ENCODE results near the gene NRXN2. TPM values are rescaled to one million over a fixed set of nuclear protein-coding genes. Genes with fewer than 3 reads are reported as not detected.

The NRXN2 gene
- total RNA-seq = 0.05 and 0.09 TPM in 2 replicates

- intact Hi-C loops (cut with micrococcal nuclease) = loop anchor here (1.0 kb wide), 1 partner anchor 35 kb away; no protein-coding TSS in a partner anchor
These were observed at the start of gene NRXN2 for GRCh38 chr11:64723117-64723906. TSS of gene NRXN2 (minus strand) at chr11:64723197. CDS start at chr11:64713699, 9,498 bp downstream.

GRCh38 chr11:64772303-64773018, 49.5 kb upstream of the NRXN2 start:
- intact Hi-C loops (cut with micrococcal nuclease) = loop anchor here (10.0 kb wide), 1 partner anchor 242 kb away; the partner anchor contains the start of gene ARL2

DNA sequence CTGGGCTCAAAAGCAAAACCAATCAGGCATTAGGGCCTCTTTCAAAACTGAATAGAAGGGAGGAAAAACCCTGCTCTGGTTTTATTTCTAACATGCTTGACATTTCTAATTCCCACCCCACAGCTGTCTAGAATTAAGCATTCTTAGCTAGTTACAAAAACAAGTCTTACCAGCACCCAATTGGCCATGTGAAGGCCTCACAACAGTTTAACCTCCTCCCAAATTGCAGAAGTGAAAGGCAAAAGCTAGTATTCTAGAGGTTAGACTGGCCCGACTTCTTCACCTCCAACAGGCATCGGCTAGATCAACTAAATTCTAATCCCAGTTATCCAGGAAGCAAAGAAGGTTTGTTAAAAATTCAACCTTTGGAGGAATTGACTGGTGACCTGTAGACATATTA, 48.9 kb upstream of the NRXN2 start:
- intact Hi-C loops (cut with micrococcal nuclease) = loop anchor here (10.0 kb wide), 1 partner anchor 243 kb away; the partner anchor contains the start of gene ARL2

DNA sequence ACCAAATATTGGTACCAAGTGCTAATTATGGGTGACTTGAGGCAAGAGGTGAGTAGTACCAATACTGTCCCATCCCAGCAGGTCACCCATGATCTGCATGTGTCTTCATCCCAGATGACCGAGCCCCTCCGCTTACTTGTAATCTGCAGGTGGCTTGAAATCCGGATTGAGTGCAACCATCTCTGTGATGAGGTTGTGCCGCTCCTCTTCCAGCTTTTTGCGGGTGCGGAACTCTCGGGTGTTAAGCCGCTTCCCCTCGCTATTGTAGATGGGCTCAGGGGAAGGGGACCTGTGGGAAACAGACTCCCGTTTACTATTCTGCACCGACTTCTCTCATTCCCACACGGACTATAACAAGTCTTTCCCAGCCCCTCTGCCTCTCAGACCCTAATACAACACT, 47.1 kb upstream of the NRXN2 start:
- intact Hi-C loops (cut with micrococcal nuclease) = loop anchor here (10.0 kb wide), 1 partner anchor 245 kb away; the partner anchor contains the start of gene ARL2

- intact Hi-C loops (cut with micrococcal nuclease) = no loop called here
These were observed 46.3 kb upstream of the NRXN2 start for GRCh38 chr11:64769283-64769682.

DNA sequence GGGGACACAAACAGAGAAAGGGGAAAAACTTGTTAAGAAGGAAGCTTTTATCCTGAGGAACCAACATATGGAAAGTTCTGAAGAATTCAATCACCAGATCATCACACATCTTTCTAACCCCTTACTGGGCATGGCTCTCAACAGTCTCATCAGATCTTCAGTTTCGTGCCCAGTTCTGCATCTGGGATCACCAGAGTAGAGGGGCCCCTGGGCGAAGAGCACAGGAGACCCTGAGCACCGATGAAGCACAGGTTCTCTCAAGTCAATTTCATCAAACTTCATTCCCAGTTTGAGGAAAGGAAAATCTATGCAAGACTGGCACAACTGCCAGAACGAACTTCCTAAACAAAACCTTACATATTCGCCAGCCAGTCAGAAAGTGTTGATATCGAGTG, 45.3 kb upstream of the NRXN2 start:
- intact Hi-C loops (cut with micrococcal nuclease) = no loop called here

GRCh38 chr11:64767344-64768299, 44.6 kb upstream of the NRXN2 start:
- intact Hi-C loops (cut with micrococcal nuclease) = loop anchor here (1.0 kb wide), 1 partner anchor 24 kb away; no protein-coding TSS in a partner anchor

DNA sequence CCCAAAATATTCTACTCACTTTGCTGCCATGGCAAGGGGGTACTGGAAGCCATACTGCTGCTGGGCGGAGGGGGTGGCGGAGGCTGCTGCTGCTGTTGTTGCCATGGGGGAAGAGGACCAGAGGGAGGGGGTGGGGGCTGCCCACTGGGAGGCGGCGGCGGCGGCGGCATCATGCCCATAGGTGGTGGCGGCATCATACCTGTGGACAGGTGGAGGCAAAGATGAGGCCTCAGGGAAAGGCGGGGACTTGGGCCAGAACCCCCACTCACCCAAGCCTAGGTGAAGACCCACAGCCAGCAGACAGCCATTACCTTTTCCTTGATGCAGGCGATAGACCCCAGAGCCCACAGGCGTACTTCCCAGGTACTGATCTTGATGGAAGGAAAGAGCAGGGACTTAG, 43.9 kb upstream of the NRXN2 start:
- intact Hi-C loops (cut with micrococcal nuclease) = loop anchor here (1.0 kb wide), 1 partner anchor 24 kb away; no protein-coding TSS in a partner anchor

DNA sequence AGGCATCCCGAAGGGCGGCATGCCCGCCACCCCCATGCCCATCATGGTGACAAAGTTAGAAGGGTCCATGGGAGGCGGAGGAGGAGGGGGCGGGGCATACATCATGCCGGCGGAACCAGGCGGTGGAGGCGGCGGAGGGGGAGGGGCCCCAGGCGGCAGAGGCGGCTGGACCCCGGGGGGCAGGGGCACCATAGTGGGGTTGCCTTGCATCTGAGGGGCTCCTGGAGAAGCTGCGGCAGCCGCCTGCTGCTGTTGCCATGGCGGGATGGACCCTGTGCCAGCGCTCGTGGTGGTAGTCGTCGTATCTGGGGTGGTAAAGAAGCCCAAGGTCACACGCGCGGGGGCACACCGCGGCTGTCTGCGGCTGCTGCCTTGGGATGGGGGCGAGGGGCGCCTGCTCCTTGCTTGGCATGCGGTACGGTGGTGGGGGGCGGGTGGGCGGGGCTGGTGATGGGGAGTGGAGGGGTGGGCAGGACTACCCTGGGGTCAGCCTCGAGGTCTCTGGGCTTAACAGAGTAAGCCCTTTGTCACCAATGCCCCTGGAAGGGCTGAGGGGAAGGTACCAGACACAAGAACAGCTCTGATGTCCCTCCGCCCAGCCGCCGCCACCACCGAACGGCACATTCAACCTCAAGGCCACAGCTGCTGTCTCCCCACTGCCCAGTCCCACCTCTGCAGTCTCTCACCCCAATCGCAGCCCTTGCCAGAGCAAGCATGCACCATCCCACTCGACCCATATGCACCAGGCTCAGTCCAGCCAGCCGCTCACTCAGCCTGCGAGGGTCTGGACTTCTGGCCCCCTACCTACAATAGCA, 43.1 kb upstream of the NRXN2 start:
- intact Hi-C loops (cut with micrococcal nuclease) = no loop called here

DNA sequence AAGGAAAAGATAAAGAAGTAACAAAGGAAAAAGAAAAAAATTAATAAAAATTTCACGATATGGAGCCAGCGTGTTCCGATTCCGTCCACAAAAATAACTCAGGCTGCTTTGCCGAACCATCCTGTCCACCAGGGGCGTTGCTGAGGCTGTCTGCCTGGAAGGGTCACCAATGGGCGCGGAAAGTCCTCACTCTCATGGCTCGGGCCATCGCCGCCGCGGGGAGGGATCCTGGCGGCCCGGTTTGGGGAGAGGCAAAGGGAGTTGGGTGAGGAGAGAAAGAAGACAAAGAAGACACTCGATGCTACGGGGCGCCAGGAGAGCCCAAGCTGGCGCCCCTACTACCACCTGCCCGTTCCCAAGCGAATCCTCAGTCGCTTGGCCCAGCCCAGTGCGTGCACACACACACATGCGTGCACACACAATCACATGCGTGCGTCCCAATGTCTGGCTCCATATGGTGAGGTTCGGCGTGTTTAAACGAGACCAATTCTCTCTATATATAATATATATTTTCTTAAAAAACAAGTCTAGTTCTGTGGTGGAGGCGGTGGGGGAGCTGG, 42.4 kb upstream of the NRXN2 start:
- intact Hi-C loops (cut with micrococcal nuclease) = no loop called here

DNA sequence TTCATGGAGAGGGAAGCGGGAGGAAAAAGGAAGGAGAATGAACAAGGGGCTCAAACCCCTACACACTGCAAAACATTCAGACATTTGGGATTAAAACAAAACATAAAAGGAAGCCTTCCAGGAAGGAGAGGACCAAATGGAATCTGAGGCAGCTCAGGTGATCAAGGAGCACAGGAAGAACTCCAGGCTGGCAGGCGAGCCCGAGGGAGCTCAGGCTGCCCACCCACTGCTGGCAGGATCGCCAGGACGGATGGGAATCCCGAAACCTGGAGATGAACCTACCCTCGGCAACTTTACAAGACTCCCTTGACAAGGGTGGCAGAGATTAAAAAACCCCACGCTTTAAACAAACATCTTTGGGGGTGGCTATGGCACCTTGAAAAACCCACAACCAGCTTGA, 41.8 kb upstream of the NRXN2 start:
- intact Hi-C loops (cut with micrococcal nuclease) = no loop called here

DNA sequence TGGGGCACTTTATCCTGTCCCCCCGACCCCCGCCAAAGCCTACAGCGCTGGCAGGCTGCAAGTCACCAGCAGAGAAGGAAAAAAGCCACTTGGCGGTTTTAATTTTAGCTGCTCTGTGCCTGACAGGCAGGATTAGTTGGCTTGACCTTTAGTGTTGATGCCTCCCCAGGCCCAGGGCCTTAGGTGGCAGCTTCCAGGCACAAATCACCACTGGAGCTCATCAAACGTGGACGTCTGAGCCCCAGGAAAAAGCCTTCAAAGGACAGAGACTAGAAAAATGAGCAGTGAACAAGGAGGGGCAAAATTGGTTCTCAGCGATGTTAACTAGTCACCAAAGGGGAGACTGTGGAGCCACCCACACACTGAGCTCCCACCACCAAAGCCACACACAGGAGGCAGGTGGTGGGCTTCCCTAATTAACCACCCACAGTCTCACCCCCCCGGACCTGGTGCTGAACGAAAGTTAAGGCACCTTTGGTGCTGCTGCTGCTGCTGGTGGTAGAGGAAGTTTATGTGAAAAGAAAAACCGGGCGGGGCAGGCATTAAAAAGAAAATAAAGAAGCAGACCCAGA, 41.1 kb upstream of the NRXN2 start:
- intact Hi-C loops (cut with micrococcal nuclease) = no loop called here

GRCh38 chr11:64763526-64764039, 40.6 kb upstream of the NRXN2 start:
- intact Hi-C loops (cut with micrococcal nuclease) = no loop called here

DNA sequence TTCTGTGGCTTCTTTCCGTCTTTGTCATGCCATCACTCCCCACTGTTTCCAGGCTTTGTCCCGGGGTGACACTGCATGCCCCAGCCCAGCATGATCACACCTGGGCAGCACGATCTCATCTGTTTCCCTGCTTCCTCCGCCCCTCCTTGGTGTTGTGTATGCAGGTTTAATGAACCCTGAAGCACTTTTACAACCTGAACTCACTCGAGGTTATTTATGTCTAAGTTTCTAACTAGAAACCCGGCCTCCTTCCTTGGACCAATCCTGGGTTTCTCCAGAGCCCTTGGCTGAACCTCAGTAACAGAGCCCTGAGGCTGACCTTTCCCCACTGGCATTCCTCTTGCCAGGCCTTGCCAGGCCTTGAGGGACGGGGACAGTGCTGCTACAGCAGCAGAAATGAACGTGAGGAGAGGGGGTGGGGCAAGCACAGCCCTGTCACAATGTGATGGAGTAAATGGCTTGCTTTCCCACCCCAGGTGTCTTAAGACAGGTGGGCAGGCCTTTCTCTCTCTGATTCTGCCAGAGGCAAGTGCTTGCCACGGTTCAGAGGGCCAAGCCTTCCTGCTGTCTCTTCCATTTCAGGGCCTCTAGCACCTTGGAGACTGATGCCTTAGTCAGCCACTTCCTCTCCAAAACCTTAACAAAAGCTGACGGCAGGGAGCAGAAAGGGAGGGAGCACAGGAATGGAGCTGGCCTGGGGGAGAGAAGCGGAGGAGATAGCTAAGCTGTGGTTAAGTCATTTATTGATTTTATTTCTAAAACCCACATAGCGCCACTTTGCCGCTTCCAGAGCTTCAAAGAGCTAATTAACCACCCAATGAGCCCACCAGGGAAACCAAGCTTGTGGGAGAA, 39.9 kb upstream of the NRXN2 start:
- intact Hi-C loops (cut with micrococcal nuclease) = no loop called here

DNA sequence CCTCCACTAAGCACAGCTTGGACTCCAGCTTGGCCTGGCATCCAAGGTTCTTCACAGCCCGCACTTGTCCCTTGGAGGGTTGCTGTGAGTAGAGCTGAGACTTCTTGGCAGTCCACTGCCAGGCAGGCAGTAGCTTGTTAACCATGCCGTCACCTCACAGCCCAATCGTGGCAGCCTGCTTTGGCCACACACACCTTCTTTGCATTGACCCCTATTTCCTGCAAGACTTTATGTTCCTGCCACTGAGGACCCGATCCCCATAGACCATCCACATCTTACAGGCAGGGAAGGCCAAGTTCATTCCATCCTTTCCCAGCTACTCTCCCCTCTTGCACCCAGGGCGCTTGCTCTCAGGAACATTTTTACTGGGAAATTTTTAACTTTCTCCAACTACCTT, 39.3 kb upstream of the NRXN2 start:
- intact Hi-C loops (cut with micrococcal nuclease) = no loop called here

- intact Hi-C loops (cut with micrococcal nuclease) = no loop called here
These were observed 37.9 kb upstream of the NRXN2 start for GRCh38 chr11:64760759-64761420.

DNA sequence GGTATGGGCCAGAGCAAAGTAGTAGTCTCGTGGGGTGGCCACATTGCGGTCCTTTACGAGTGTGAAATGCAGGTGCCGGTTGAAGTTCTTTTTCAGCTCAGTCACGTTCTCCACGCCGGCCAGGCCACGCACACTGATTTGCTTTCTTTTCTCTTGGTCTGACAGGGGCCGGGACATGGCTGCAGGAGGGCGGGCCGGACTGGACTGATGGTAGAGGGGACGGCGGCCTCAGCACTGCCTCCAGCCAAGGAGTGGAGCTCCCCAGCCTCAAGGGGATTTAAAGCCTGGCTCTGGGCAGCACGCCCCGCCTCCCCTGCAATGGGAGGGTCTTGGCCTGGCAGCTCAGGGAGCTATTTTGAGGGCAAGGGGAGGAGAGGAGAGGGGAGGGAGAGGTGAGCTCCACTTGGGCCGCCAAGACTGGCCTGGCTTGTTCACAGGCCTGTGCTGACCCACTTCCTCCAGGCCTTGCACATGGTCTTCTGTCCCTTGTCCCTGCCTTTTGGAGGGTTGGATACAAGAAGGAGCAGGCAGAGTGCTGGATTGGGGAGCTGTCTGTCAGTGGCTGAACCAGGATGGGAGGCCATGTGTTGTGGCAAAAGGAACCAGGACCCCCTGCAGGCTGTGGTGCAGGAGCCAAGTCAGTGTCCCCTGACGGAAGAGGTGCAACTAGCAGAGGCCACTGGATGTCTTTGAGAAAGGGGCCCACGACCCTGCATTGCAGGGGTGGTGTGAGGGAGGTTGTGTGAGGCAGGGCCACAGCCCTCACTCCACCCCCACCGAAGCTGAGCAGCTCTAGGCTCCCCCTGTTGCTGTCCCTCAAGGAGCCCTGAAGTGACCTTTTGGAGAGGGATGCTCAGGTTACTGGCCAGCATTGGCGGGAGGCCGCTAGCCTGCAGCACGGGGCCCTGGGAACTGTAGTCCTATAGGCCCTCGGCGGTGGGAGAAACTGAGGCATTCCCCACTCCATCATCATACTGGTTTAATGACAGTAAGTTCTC, 37.0 kb upstream of the NRXN2 start, which contains the start of gene PYGM:
Gene PYGM (minus strand): TSS at position 253 of the 998 bp plus-strand sequence. CDS start 76 bp downstream, at position 177.
- intact Hi-C loops (cut with micrococcal nuclease) = no loop called here
